HEK293 (cell line): Measurements from ENCODE around the gene THRSP.

ENCODE experiments used
- CTCF ChIA-PET: fragments of 350-600 bp; formaldehyde crosslinking; extraction: SDS; loops from one replicate; lab custom pipeline; 2021; ENCODE audit warnings: antibody characterized with exemption; lab: Yijun Ruan, JAX
- POLR2A ChIA-PET: fragments of 300-600 bp; formaldehyde crosslinking; extraction: SDS; loops from one replicate; lab custom pipeline; 2020; ENCODE audit warnings: antibody characterized with exemption, inconsistent platforms; lab: Yijun Ruan, JAX
- H3K27ac ChIP-seq: fragments of 200-500 bp; sonication (Bioruptor generic); 2 replicates; pipeline ENCODE4 v1.5.1; 2014; ENCODE audit warnings: low read depth, low read length, control low read depth, inconsistent platforms; ENCODE audit errors: extremely low read depth
- H3K36me3 ChIP-seq, 2 experiments: fragments of 200-500 bp in 1 of 2; sonication (Bioruptor generic) in 1 of 2; 1 replicate in 1 of 2; 2 replicates in 1 of 2; pipeline ENCODE4 v1.5.1; 2014 to 2017; ENCODE audit warnings: inconsistent platforms in 2 of 2, low read length in 2 of 2; ENCODE audit not compliant: control insufficient read depth in 2 of 2, insufficient read depth in 1 of 2
- H3K4me1 ChIP-seq: fragments of 200-500 bp; sonication (Bioruptor generic); 2 replicates; pipeline ENCODE4 v1.5.1; 2014; ENCODE audit warnings: mild to moderate bottlenecking, low read length, inconsistent platforms; ENCODE audit not compliant: control insufficient read depth, insufficient read depth
- H3K4me3 ChIP-seq: 2 replicates; pipeline ENCODE4 v1.5.1; 2011; ENCODE audit warnings: low read depth, mild to moderate bottlenecking, control low read depth, low read length, moderate library complexity
- H3K9me3 ChIP-seq: fragments of 200-500 bp; sonication (Bioruptor generic); 2 replicates; pipeline ENCODE4 v1.5.1; 2014; ENCODE audit warnings: low read depth, low read length, inconsistent platforms; ENCODE audit not compliant: control insufficient read depth, insufficient read depth
- GLI2 ChIP-seq: fragments of 450-650 bp; formaldehyde crosslinking; IDR thresholded peaks from 2 replicates; pipeline ENCODE4; 2017; ENCODE audit warnings: missing biosample characterization, missing genetic modification characterization, low read depth, borderline replicate concordance
- GLIS2 ChIP-seq: fragments of 450-650 bp; formaldehyde crosslinking; IDR thresholded peaks from 2 replicates; pipeline ENCODE4 v1.5.1; 2016; ENCODE audit warnings: missing biosample characterization, missing genetic modification characterization
- INSM2 ChIP-seq: fragments of 450-650 bp; formaldehyde crosslinking; IDR thresholded peaks from 2 replicates; pipeline ENCODE4 v1.5.1; 2016; ENCODE audit warnings: missing biosample characterization, missing genetic modification characterization
- KLF16 ChIP-seq: fragments of 450-650 bp; formaldehyde crosslinking; IDR thresholded peaks from 2 replicates; pipeline ENCODE4 v1.5.1; 2017; ENCODE audit warnings: missing biosample characterization, missing genetic modification characterization
- PRDM1 ChIP-seq: fragments of 450-650 bp; formaldehyde crosslinking; IDR thresholded peaks from 2 replicates; pipeline ENCODE4; 2016; ENCODE audit warnings: missing biosample characterization, missing genetic modification characterization
- PRDM6 ChIP-seq: fragments of 450-650 bp; formaldehyde crosslinking; IDR thresholded peaks from 2 replicates; pipeline ENCODE4 v1.5.1; 2017; ENCODE audit warnings: missing biosample characterization, missing genetic modification characterization
- ZBTB48 ChIP-seq: fragments of 450-650 bp; formaldehyde crosslinking; IDR thresholded peaks from 2 replicates; pipeline ENCODE4 v1.5.1; 2016; ENCODE audit warnings: missing biosample characterization, missing genetic modification characterization
- ZBTB6 ChIP-seq: fragments of 450-650 bp; formaldehyde crosslinking; IDR thresholded peaks from 2 replicates; pipeline ENCODE4 v1.5.1; 2017; ENCODE audit warnings: missing biosample characterization, missing genetic modification characterization
- ZNF132 ChIP-seq: fragments of 450-650 bp; formaldehyde crosslinking; IDR thresholded peaks from 2 replicates; pipeline ENCODE4 v1.5.1; 2017; ENCODE audit warnings: missing biosample characterization, missing genetic modification characterization, borderline replicate concordance
- ZNF155 ChIP-seq: fragments of 450-650 bp; formaldehyde crosslinking; IDR thresholded peaks from 2 replicates; pipeline ENCODE4 v1.5.1; 2016; ENCODE audit warnings: missing biosample characterization, missing genetic modification characterization
- ZNF19 ChIP-seq: fragments of 450-650 bp; formaldehyde crosslinking; IDR thresholded peaks from 2 replicates; pipeline ENCODE4; 2016; ENCODE audit warnings: missing biosample characterization, missing genetic modification characterization, low read depth
- ZNF2 ChIP-seq: fragments of 450-650 bp; formaldehyde crosslinking; IDR thresholded peaks from 2 replicates; pipeline ENCODE4 v1.5.1; 2016; ENCODE audit warnings: missing biosample characterization, missing genetic modification characterization
- ZNF214 ChIP-seq: fragments of 450-650 bp; formaldehyde crosslinking; IDR thresholded peaks from 2 replicates; pipeline ENCODE4 v1.5.1; 2017; ENCODE audit warnings: missing biosample characterization, mild to moderate bottlenecking, missing genetic modification characterization, borderline replicate concordance
- ZNF23 ChIP-seq: fragments of 450-650 bp; formaldehyde crosslinking; IDR thresholded peaks from 2 replicates; pipeline ENCODE4 v1.5.1; 2016; ENCODE audit warnings: missing biosample characterization, missing genetic modification characterization, borderline replicate concordance
- ZNF248 ChIP-seq: fragments of 450-650 bp; formaldehyde crosslinking; IDR thresholded peaks from 2 replicates; pipeline ENCODE4 v1.5.1; 2017; ENCODE audit warnings: missing biosample characterization, missing genetic modification characterization
- ZNF366 ChIP-seq: fragments of 450-650 bp; formaldehyde crosslinking; conservative IDR thresholded peaks from 2 replicates; pipeline ENCODE4 v1.5.1; 2016; ENCODE audit warnings: missing biosample characterization, missing genetic modification characterization
- ZNF391 ChIP-seq: fragments of 450-650 bp; formaldehyde crosslinking; IDR thresholded peaks from 2 replicates; pipeline ENCODE4 v1.5.1; 2016; ENCODE audit warnings: low read depth, missing biosample characterization, missing genetic modification characterization, borderline replicate concordance
- ZNF501 ChIP-seq: fragments of 450-650 bp; formaldehyde crosslinking; IDR thresholded peaks from 2 replicates; pipeline ENCODE4 v1.5.1; 2016; ENCODE audit warnings: missing biosample characterization, missing genetic modification characterization
- ZNF610 ChIP-seq: fragments of 450-650 bp; formaldehyde crosslinking; IDR thresholded peaks from 2 replicates; pipeline ENCODE4 v1.5.1; 2016; ENCODE audit warnings: missing biosample characterization, missing genetic modification characterization, borderline replicate concordance
- ZNF629 ChIP-seq: fragments of 450-650 bp; formaldehyde crosslinking; IDR thresholded peaks from 2 replicates; pipeline ENCODE4 v1.5.1; 2017; ENCODE audit warnings: missing biosample characterization, missing genetic modification characterization
- ZNF639 ChIP-seq: fragments of 450-650 bp; formaldehyde crosslinking; IDR thresholded peaks from 2 replicates; pipeline ENCODE4 v1.5.1; 2016; ENCODE audit warnings: missing biosample characterization, missing genetic modification characterization
- ZNF645 ChIP-seq: fragments of 450-650 bp; formaldehyde crosslinking; IDR thresholded peaks from 2 replicates; pipeline ENCODE4; 2016; ENCODE audit warnings: missing biosample characterization, missing genetic modification characterization
- TF ChIP-seq, protein P1 (sequence below): fragments of 450-650 bp; IDR thresholded peaks from 2 replicates; pipeline ENCODE4 v1.5.1; 2018; ENCODE audit warnings: missing biosample characterization, mild to moderate bottlenecking, missing genetic modification characterization

THRSP gene

DNA sequence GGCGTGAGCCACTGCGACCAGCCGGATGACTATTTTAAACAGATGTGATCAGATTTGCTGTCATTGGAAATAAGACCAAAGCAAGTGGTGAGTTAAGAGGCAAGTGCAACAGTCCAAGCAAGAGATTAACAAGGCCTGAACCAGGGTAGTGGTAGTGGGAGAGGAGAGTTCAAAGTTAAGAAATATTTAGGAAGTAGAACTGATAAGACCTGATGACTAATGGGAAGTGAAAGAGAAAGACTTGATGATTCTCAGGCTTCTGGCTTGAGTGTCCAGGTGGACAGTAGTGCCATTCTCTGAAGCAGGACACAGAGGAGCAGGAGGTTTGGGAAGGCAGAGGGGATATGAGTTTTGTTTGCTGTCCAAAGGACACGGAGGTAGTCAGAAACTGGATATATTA, 8.8 kb downstream of the THRSP start:
- Histone ChIP-seq H3K9me3 (no peaks in the 10 kb centered on the region), H3K27ac (no peak overlapping the region), H3K4me3 (no peak overlapping the region), H3K36me3 (peaks cover 8 to 66% of the 10 kb centered on the region in 2 experiments), H3K4me1 (peaks cover 3% of the 10 kb centered on the region; the same call in 1 of the 2 replicates)
- no peak for TF ChIP-seq KLF16 (tag by site-specific recombination)
- no peak for TF ChIP-seq ZNF155 (tag by site-specific recombination)
- TF ChIP-seq ZNF645 = no peak
- TF ChIP-seq ZNF2 (tag by site-specific recombination) = no peak
- CTCF ChIA-PET = interaction anchor here (0.6 to 1.1 kb wide), 2 partner anchors 19 to 27 kb away, joined by 3 to 5 read pairs; no protein-coding TSS in a partner anchor
- POLR2A ChIA-PET = no interaction called here

GRCh38 chr11:78074756-78075155, 11.1 kb downstream of the THRSP start:
- no peaks in the 10 kb centered on the region for H3K9me3 ChIP-seq
- no peak overlapping the region for H3K4me3 ChIP-seq
- peaks cover 8 to 55% of the 10 kb centered on the region in 2 experiments for H3K36me3 ChIP-seq
- ChIA-PET CTCF (no interaction called here), POLR2A (no interaction called here)
- peaks cover 3% of the 10 kb centered on the region; the same call in 1 of the 2 replicates for H3K4me1 ChIP-seq
- H3K27ac ChIP-seq = no peak overlapping the region
- TF ChIP-seq GLI2 (tag by site-specific recombination) = no peak
- TF ChIP-seq GLIS2 (tag by site-specific recombination) = no peak
- TF ChIP-seq ZNF610 (tag by site-specific recombination) = no peak
- TF ChIP-seq ZNF23 (tag by site-specific recombination) = no peak
- TF ChIP-seq ZBTB6 (tag by site-specific recombination) = no peak
- TF ChIP-seq PRDM1 (tag by site-specific recombination) = peak; percentile 86
- TF ChIP-seq ZBTB48 (tag by site-specific recombination) = no peak
- 0 out of 2 replicates have a peak, but pooled peaks have one; percentile 41 for TF ChIP-seq ZNF639 (tag by site-specific recombination)
- no peak for TF ChIP-seq ZNF391 (tag by site-specific recombination)
- no peak for TF ChIP-seq INSM2 (tag by site-specific recombination)
- TF ChIP-seq, protein P1, sequence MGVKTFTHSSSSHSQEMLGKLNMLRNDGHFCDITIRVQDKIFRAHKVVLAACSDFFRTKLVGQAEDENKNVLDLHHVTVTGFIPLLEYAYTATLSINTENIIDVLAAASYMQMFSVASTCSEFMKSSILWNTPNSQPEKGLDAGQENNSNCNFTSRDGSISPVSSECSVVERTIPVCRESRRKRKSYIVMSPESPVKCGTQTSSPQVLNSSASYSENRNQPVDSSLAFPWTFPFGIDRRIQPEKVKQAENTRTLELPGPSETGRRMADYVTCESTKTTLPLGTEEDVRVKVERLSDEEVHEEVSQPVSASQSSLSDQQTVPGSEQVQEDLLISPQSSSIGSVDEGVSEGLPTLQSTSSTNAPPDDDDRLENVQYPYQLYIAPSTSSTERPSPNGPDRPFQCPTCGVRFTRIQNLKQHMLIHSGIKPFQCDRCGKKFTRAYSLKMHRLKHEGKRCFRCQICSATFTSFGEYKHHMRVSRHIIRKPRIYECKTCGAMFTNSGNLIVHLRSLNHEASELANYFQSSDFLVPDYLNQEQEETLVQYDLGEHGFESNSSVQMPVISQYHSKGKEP = no peak
- TF ChIP-seq ZNF366 (tag by site-specific recombination) = peak; percentile 47; the same call in 1 of the 2 replicates
- peak; percentile 61; the same call in 1 of the 2 replicates for TF ChIP-seq ZNF629 (tag by site-specific recombination)
- no peak for TF ChIP-seq PRDM6 (tag by site-specific recombination)
- no peak for TF ChIP-seq ZNF248 (tag by site-specific recombination)
- no peak for TF ChIP-seq ZNF132 (tag by site-specific recombination)
- TF ChIP-seq ZNF19 (tag by site-specific recombination) = no peak
- TF ChIP-seq ZNF214 (tag by site-specific recombination) = no peak
- TF ChIP-seq ZNF501 = no peak
